Measurements from ENCODE around the gene SH3RF3. TPM values are rescaled to one million over a fixed set of nuclear protein-coding genes. Genes with fewer than 3 reads are reported as not detected.
A peak's percentile ranks its signal among the peaks of the same experiment; 100 is the strongest.

Gene SH3RF3
- total RNA-seq, 6 donors from 2014 or later = 4.1 to 21.0 (median 8.0) TPM

GRCh38 chr2:109507217-109507616, 378.2 kb downstream of the SH3RF3 start:
- TF ChIP-seq EP300 (IDR thresholded peaks at IDR 0.05) (no peak), CTCF (IDR thresholded peaks at IDR 0.05) (no peak), POLR2AphosphoS5 (IDR thresholded peaks at IDR 0.05) (no peak), POLR2A (IDR thresholded peaks at IDR 0.05) (no peak)
- H3K36me3 ChIP-seq = no peaks in the 10 kb centered on the region
- H3K27me3 ChIP-seq = no peaks in the 10 kb centered on the region
- no peaks in the 10 kb centered on the region for H3K9me3 ChIP-seq
- ATAC-seq (ENCODE audit: low FRiP score in 2 of 2) (no peak), DNase-seq (no peak)
- H3K4me3 ChIP-seq = no peak overlapping the region
- H3K4me1 ChIP-seq = peaks cover 0 to 7% (median 3%) of the 10 kb centered on the region in 4 donors
- WGBS, 2 donors = 69 to 72% methylated on average over 4 to 7 of the region's 7 CpGs
- no peak overlapping the region for H3K27ac ChIP-seq

DNA sequence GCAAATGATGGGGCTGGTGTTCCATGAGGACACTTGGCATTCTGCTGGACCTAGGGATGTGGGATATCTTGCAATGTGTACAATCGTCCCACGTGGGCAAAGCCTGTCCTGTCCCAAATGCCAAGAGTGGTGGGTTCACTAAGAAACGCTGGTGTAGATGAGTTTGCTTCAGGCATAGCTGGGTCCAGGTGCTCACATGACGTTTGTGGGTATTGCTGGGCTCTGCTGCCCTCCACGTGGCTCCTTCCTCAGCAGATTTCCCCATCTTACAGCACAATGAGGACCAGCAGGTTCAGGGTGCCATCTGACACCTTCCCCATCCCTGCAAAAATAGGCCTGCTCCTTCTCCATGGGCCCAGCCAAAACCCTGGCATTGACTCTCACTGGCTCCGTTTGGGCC, 378.8 kb downstream of the SH3RF3 start:
- no peak overlapping the region for H3K27ac ChIP-seq
- ATAC-seq (ENCODE audit: low FRiP score in 2 of 2) (no peak), DNase-seq (no peak)
- H3K27me3 ChIP-seq = no peaks in the 10 kb centered on the region
- 66 to 78% methylated on average over 6 of the region's 6 CpGs for whole genome bisulfite sequencing, 2 donors
- H3K4me3 ChIP-seq = no peak overlapping the region
- H3K36me3 ChIP-seq = no peaks in the 10 kb centered on the region
- peaks cover 0 to 7% (median 3%) of the 10 kb centered on the region in 4 donors for H3K4me1 ChIP-seq
- no peaks in the 10 kb centered on the region for H3K9me3 ChIP-seq
- TF ChIP-seq CTCF (IDR thresholded peaks at IDR 0.05) (no peak), EP300 (IDR thresholded peaks at IDR 0.05) (no peak), POLR2A (IDR thresholded peaks at IDR 0.05) (no peak), POLR2AphosphoS5 (IDR thresholded peaks at IDR 0.05) (no peak)

DNA sequence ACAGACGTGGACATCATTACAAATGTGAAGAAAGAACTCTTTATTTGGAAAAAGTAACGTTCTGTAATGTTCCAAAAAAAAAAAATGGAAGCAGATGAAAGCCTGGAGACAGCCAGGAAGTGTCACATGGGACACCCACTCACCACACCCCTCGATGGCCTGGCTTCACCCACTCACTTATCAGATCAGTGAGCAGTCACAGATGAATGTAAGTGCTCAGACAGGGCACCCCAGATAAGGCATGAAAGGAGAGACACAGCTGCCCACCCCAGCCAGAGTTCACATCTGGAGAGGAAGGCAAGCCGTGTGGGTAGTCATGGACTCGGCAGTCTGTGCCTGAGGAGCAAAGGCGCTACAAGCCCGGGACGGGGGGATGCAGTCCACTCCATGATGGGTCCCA, 379.6 kb downstream of the SH3RF3 start:
- no peak for DNase-seq
- Histone ChIP-seq H3K36me3 (no peaks in the 10 kb centered on the region), H3K27me3 (no peaks in the 10 kb centered on the region), H3K27ac (no peak overlapping the region), H3K4me3 (no peak overlapping the region), H3K4me1 (peaks cover 0 to 7% (median 3%) of the 10 kb centered on the region in 4 donors), H3K9me3 (no peaks in the 10 kb centered on the region)
- no peak for TF ChIP-seq POLR2AphosphoS5 (IDR thresholded peaks at IDR 0.05)
- no peak for TF ChIP-seq CTCF (IDR thresholded peaks at IDR 0.05)
- TF ChIP-seq EP300 (IDR thresholded peaks at IDR 0.05) = no peak
- TF ChIP-seq POLR2A (IDR thresholded peaks at IDR 0.05) = no peak
- WGBS, 2 donors = 65 to 70% methylated on average over 8 of the region's 8 CpGs
- no peak for ATAC-seq (ENCODE audit: low FRiP score in 2 of 2)

- WGBS, 2 donors = 57 to 58% methylated on average over 15 to 19 of the region's 19 CpGs
- no peak overlapping the region for H3K4me3 ChIP-seq
- no peak for TF ChIP-seq POLR2AphosphoS5 (IDR thresholded peaks at IDR 0.05)
- peak; percentile 91 to 94 (median 93) for TF ChIP-seq CTCF (IDR thresholded peaks at IDR 0.05)
- DNase-seq (peak in 1 of 2 donors; percentile 78), ATAC-seq (ENCODE audit: low FRiP score in 2 of 2) (peak; percentile 61 to 76)
- no peaks in the 10 kb centered on the region for H3K27me3 ChIP-seq
- H3K9me3 ChIP-seq = no peaks in the 10 kb centered on the region
- no peaks in the 10 kb centered on the region for H3K36me3 ChIP-seq
- H3K27ac ChIP-seq = no peak overlapping the region
- H3K4me1 ChIP-seq = peaks cover 0 to 19% (median 10%) of the 10 kb centered on the region in 4 donors
Measured at GRCh38 chr2:109510136-109511028, 381.4 kb downstream of the SH3RF3 start.

Data from upper lobe of left lung (tissue), 6 donors.